DOHH2 (cell line): ENCODE results near the gene H2AZ2.

Experiments
- EZH2phosphoT487 ChIP-seq: fragments of 200-600 bp; sonication (generic); IDR thresholded peaks from 2 replicates; pipeline ENCODE4 v1.6.1; 2017; ENCODE audit warnings: borderline replicate concordance, mild to moderate bottlenecking, antibody characterized with exemption, low read length, moderate library complexity, mixed read lengths
- TF ChIP-seq, protein P1 (sequence below): fragments of 200-600 bp; sonication (generic); IDR thresholded peaks from one replicate; pipeline ENCODE4 v1.5.1; 2014; ENCODE audit warnings: antibody characterized with exemption, mild to moderate bottlenecking, low read depth, low read length; ENCODE audit not compliant: poor library complexity, severe bottlenecking

DNA sequence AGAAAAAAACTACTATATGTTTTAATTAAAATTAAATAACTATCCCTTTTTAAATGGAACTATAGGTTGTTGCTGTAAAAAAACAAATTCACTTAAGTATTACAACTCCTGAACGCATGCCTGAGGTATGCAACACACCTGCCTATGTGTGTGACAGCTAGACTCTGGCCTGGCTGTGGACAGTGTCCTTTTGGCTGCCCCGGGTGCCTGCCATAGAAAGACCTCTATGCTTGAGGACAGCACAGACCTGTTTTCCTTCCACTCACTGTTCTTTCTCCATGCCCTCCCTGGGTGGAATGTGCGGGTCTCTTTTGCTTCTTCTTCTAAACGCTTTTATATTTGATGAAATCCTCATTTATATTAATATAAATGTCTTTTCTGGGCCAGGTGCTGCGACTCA lies 57.9 kb downstream of the H2AZ2 start:
- TF ChIP-seq, protein P1, sequence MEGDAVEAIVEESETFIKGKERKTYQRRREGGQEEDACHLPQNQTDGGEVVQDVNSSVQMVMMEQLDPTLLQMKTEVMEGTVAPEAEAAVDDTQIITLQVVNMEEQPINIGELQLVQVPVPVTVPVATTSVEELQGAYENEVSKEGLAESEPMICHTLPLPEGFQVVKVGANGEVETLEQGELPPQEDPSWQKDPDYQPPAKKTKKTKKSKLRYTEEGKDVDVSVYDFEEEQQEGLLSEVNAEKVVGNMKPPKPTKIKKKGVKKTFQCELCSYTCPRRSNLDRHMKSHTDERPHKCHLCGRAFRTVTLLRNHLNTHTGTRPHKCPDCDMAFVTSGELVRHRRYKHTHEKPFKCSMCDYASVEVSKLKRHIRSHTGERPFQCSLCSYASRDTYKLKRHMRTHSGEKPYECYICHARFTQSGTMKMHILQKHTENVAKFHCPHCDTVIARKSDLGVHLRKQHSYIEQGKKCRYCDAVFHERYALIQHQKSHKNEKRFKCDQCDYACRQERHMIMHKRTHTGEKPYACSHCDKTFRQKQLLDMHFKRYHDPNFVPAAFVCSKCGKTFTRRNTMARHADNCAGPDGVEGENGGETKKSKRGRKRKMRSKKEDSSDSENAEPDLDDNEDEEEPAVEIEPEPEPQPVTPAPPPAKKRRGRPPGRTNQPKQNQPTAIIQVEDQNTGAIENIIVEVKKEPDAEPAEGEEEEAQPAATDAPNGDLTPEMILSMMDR: no peak
- TF ChIP-seq EZH2phosphoT487: no peak
